T-helper 1 cell treated with Interleukin-12 subunit alpha and Interleukin-12 subunit beta and Interleukin-4 antibody, amounts not matched to agents 30 ng/mL and 1 ng/mL, for 36 hours (primary cell): Measurements from ENCODE around the gene BMPR1A. TPM values are rescaled to one million over a fixed set of nuclear protein-coding genes. Genes with fewer than 3 reads are reported as not detected.
"Not testable (repeated sequence)": the region's sequence is repeated elsewhere in the genome, so short reads cannot be mapped to it uniquely, and the experiment has no call there.

Experiments used
- intact Hi-C: fragments of 100-400 bp; cut with micrococcal nuclease; formaldehyde crosslinking; loops from one replicate; pipeline ENCODE4 v1.15.1; 2024
- total RNA-seq: library from RNA; stranded (reverse); gene quantifications from 2 replicates; pipeline ENCODE4 v1.2.3, GENCODE V29; 2022

Gene BMPR1A
- total RNA-seq, 1 donor from 2014 or later, result 8.9 TPM

- intact Hi-C loops, result not testable (repeated sequence)
These were observed 196.3 kb downstream of the BMPR1A start for GRCh38 chr10:86952697-86953096.

- intact Hi-C loops, result no loop called here
These were observed 197.6 kb downstream of the BMPR1A start for GRCh38 chr10:86953747-86954680.

DNA sequence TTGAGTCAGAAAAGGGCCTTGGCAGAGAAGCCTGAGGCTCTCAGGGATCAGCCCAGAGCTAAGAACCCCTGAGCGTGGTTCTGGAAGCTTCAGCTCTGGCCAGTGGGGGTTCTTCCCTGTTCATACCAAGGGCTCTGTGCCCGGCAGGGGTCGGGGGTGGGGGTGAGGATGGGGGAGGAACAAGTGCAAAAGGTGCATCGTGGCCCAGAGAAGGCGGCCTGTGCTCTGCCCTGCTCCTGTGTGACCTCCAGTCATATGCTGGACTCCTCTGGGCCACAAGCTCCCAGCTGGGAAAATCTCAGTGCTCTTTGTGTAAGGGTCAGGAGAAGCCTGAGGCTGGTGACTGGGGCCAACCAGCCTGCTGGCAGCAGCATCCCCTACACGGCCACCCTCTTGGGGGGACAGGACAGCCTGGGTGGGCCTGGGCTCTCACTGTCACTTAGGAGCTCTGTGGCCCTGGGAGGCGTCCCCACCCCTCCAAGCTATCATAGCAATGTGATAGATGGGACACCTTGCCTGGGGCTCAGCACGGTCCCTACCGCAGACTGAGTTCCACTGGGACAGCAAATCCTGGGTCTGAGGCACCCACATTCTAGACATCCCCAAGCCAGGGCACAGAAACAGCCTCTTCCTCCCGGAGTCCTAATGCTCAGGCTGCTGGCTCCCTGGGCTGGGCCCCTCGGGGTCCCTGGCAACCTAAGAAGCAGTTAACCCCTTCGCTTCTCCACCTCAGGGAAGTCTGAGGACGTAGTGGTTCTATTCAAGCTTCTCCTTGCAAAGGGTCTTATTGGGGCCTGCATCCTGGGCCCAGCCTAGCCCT lies 198.5 kb downstream of the BMPR1A start:
- intact Hi-C loops, result no loop called here

GRCh38 chr10:86955501-86956194 lies 199.2 kb downstream of the BMPR1A start:
- intact Hi-C loops, result no loop called here

- intact Hi-C loops, result no loop called here
These were observed 199.9 kb downstream of the BMPR1A start for GRCh38 chr10:86956195-86956847.

DNA sequence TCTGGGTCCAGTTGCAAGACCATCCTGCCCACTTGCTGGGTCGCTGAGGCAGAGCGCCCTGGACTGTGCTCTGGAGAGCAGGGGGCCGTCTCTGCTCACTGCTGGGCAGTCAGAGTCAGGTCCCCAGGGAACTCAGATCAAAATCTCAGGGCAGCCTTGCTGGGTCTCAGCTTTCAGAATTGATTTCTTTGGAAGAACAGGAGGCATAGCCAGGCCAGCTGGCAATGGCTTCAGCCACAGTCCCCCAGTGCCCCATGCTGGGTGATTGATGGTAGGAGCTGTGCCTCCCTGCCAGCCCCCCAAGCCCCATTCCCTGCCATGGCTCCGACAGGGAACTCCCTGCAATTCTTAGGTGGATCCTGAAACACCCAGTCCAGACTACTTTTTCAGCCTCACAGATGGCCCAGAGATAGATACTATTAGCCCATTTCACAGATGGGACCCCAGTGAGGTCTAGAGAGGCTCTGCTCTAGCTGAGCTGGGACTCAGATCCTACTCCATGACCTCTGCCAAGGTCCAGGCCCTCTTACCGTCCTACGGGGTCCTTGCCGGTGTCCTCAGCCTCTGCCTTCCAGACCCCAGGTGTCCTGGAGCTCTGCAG lies 200.5 kb downstream of the BMPR1A start:
- intact Hi-C loops, result no loop called here

DNA sequence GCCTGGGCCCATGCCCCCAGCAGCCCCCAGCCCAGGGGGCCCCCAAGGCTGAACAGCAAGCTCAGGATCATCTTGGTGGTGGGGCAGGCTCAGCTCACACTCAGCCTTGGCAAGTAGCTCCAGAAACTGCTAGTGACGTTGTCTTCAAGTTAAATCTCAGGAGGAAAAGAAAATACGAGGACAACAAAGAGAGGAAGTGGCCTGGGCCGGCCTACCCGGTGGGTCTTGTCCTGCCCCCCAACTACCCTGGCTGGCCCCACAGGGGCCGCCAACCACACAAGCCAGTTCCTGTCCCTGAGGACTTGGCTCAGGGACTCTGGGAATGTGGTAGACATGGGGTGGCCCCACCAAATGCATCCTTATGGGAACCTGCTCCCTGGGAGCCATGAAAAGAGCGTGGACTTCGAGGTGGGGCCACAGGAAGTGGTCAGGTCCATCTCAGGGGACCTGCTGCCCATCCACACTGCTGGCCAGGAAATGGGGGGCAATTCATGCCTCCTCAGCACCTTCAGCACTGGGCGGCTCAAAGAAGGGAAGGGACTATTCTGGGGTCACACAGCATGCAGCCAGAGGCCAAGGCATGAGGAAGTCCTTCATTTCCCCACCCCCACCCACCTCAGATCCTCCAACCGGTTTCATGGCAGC lies 201.2 kb downstream of the BMPR1A start, which contains the start of gene MMRN2:
MMRN2 (minus strand) TSS at position 145 of the 645 bp plus-strand sequence; CDS start at position 71, 74 bp downstream.
- intact Hi-C loops, result no loop called here

GRCh38 chr10:86958116-86958900 lies 201.9 kb downstream of the BMPR1A start, which contains the start of gene SNCG:
Gene SNCG (plus strand): TSS chr10:86958599. CDS start chr10:86958698, 99 bp downstream.
- intact Hi-C loops, result no loop called here

GRCh38 chr10:86958901-86959736 lies 202.7 kb downstream of the BMPR1A start:
- intact Hi-C loops, result no loop called here

DNA sequence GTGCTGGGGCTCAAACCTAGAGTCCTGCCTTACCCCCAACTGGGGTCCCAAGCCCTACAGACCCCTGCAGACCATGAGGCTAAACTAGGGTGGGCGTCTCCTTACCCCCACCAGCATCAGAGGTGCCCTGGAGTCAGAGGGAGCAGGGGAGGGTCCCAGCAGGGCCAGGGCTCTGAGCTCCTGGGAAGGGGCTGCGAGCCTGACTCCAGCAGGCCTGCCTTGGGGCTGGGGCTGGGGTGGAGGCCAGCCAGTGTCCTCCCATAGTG lies 203.3 kb downstream of the BMPR1A start:
- intact Hi-C loops, result loop anchor here (1.0 kb wide), 1 partner anchor 20 kb away; no protein-coding TSS in a partner anchor

DNA sequence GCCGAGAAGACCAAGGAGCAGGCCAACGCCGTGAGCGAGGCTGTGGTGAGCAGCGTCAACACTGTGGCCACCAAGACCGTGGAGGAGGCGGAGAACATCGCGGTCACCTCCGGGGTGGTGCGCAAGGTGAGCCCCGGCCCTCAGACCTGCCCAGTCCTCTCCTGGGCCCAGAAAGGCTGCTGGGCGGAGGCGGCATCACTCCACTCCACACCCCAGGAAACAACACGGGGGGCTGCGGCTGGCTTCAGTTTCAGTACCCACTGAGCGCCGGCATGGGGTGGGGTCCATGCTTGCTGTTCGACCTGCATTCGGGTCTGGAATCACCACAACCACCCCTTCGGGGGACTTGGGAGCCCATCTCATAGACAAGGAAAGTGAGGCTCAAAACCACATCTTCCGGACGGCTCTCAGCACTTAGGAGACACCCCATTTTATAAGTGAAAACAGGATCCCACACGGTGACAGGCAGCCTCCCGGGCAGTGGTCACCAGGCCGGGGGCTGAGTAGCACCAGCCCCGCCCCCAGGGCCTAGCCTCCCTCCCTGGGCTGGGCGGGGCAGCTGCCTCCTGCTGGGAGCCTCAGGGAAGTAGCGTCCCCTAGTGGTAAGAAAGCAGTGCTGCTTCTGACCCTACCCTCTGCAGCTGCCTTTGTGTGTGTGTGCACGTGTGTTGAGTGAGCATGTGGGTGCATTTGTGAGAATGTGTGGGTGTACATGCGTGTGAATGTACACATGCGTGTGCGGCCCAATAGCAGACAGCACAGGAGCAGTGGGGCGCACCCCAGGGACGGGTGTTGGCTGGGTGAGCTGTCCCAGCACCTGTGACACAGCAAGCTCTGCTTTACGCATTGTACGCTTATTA lies 203.8 kb downstream of the BMPR1A start:
- intact Hi-C loops, result loop anchor here (1.0 kb wide), 1 partner anchor 21 kb away; no protein-coding TSS in a partner anchor

DNA sequence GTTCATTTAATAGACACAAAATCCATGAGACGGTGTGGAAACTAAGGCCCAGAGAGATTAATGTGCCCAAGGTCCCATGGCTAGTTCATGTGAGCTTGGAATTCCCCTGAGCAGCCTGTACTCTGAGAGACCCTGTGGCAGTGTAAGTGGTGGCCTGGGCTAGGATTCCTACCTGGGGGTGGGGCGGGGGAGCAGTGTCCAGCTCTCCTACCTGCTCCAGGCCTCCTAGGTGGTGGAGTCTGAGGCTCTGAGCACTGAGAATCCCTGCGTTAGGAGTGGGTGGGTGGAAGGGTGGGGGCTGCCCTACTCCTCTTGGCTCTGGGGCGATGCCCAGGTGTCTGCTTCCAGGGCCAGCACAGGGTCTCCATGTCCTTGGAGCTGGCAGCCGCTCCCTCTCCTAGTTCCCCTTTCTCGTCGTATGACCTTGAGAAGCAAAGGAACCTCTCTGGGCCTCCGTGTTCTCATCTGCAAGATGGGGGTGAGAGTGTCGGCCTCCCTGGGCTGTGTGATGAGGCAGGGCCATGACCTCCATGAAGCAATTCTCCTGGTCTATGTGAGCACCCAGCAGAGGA lies 204.5 kb downstream of the BMPR1A start:
- intact Hi-C loops, result loop anchor here (1.0 kb wide), 1 partner anchor 22 kb away; no protein-coding TSS in a partner anchor

- intact Hi-C loops, result no loop called here
These were observed 205.2 kb downstream of the BMPR1A start for GRCh38 chr10:86961481-86962091.

DNA sequence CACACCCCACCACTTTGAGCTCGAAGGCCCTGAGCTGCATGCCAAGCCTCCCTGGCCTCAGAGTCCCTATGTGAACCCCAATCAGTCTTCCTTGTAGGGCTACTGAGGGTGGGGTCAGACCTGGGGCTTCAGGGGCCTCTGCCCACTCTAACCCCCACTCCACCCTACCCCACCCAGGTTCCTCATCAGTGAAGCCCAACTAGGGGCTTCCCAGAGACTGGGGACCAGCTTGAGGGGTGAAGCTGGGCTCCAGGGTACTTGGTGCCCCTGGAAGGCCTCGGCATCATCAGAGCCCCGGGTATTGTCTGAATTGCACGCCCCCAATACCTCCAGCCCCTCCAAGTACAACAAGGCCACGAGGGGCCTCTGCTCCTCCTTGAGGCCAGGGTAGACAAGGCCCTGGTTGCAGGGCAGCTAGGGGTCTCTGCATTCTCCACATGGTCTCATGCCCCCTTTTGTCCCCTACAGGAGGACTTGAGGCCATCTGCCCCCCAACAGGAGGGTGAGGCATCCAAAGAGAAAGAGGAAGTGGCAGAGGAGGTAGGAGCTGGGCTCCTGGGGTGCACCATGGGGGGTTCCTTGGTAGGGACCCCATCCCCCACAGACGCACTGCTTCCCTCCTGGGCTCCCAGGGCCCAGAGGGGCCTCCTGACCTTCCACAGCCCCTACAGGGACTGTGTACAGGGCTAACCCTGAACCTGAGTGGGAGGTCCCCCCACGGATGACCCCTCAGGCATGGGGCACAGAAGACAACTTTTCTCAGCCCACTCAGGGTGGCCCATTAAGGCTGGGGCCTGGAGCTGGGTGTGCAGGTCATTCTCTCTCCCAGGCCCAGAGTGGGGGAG lies 205.9 kb downstream of the BMPR1A start:
- intact Hi-C loops, result no loop called here

DNA sequence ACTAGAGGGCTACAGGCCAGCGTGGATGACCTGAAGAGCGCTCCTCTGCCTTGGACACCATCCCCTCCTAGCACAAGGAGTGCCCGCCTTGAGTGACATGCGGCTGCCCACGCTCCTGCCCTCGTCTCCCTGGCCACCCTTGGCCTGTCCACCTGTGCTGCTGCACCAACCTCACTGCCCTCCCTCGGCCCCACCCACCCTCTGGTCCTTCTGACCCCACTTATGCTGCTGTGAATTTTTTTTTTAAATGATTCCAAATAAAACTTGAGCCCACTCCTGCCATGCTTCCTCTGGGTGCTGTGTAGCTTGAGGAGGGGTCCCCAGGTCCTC lies 206.5 kb downstream of the BMPR1A start:
- intact Hi-C loops, result no loop called here
